ENCODE measurements around the gene MTFR1L. TPM values are rescaled to one million over a fixed set of nuclear protein-coding genes. Genes with fewer than 3 reads are reported as not detected.

Gene MTFR1L
- total and polyA plus RNA-seq, 2 donors from 2014 or later: 66.6 to 108 TPM

DNA sequence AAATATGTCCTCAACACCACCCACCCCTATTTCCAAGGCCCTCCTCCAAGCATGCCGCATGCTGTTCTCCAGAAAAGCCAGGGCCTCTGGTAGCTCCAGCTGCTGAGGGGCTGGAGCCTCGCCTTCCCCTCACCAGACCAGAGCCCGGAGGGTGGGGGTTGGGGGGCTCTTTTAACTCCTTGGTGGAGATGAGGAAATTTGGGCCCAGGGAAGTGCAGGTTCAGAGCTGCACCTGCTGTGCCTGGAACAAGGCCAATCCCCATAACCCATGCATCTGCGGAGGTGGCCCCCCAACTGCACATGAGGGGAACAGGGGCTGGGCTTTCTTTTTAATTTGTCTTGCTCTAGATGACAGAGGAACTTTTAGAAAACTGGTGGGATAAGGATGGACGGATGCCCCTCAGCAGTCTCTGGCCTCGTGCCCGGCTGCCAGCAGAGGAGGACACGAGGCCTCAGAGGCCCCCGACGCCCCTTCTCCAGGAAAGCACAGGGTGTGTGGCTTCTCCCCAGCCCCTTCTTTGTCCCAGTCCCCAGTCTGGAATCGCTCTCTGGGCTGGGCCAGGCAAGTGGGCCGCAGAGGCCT lies 20.3 kb upstream of the MTFR1L start:
- FAIRE-seq (no peak), DNase-seq (peak in 2 of 5 donors; percentile 61 to 64)
- intact Hi-C loops (cut with DNase I): loop anchor here (10.0 kb wide), 1 partner anchor 185 kb away; the partner anchor contains the start of gene MAN1C1

DNA sequence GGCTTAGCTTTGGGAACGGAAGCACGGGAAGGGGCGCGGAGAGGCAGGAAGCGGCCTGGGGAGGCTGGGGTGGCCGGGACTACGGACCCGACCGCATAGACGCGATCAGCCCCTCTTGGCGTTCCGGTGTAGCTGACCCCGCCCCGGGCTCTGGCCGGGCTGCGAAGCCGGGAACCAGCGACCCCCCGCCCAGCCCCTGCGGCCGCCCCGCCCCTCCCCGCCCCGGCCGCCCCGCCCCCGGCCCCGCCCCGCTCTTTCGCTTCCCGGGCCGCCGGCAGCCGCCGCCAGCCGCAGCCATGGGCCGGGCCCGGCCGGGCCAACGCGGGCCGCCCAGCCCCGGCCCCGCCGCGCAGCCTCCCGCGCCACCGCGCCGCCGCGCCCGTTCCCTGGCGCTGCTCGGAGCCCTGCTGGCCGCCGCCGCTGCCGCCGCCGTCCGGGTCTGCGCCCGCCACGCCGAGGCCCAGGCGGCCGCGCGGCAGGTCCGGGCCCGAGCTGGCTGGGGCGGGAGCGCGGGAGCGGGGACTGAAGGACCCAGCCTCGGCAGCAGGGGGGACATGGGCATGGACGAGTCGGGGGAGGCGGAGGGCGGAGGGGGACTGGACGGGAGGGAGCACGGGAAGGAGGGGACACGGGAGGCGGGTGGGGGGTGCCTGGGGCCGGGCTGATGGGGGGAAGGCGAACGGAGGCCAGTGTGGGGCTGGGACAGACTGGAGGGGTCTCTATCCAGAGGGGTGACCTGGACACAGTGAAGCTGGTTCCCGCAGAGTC lies 19.6 kb upstream of the MTFR1L start, which contains the start of gene SELENON:
TSS of gene SELENON (plus strand) at position 259 of the 768 bp plus-strand sequence. CDS start at position 297, 38 bp downstream.
- Histone ChIP-seq H3K4me1 (ENCODE audit: control insufficient read depth in 2 of 3, insufficient read depth in 2 of 3, low read depth in 1 of 3, low read length in 3 of 3) (peaks cover 0 to 30% (median 15%) of the 10 kb centered on the region in 3 donors), H3K27ac (ENCODE audit: low read depth in 2 of 2, low read length in 2 of 2) (peak within 1 kb of the TSS; percentile 69 to 81), H3K27me3 (ENCODE audit: control insufficient read depth, insufficient read depth, low read length) (no peaks in the 10 kb centered on the region), H3K9ac (ENCODE audit: low read length in 3 of 3) (peak within 1 kb of the TSS; percentile 30 to 77 (median 44)), H3K36me3 (ENCODE audit: control insufficient read depth in 2 of 3, insufficient read depth in 3 of 3, low read length in 3 of 3) (peaks cover 0 to under 1% (median 0%) of the 10 kb centered on the region in 3 donors), H3K4me3 (ENCODE audit: low read length in 3 of 3) (peak within 1 kb of the TSS; percentile 56 to 65 (median 59)), H3K9me3 (ENCODE audit: control insufficient read depth in 2 of 3, insufficient read depth in 1 of 3, low read length in 3 of 3) (no peaks in the 10 kb centered on the region)
- intact Hi-C loops (cut with DNase I): loop anchor here (10.0 kb wide), 1 partner anchor 185 kb away; the partner anchor contains the start of gene MAN1C1
- DNase-seq (peak; percentile 68 to 92 (median 83)), FAIRE-seq (no peak)
- TF ChIP-seq, protein P1, sequence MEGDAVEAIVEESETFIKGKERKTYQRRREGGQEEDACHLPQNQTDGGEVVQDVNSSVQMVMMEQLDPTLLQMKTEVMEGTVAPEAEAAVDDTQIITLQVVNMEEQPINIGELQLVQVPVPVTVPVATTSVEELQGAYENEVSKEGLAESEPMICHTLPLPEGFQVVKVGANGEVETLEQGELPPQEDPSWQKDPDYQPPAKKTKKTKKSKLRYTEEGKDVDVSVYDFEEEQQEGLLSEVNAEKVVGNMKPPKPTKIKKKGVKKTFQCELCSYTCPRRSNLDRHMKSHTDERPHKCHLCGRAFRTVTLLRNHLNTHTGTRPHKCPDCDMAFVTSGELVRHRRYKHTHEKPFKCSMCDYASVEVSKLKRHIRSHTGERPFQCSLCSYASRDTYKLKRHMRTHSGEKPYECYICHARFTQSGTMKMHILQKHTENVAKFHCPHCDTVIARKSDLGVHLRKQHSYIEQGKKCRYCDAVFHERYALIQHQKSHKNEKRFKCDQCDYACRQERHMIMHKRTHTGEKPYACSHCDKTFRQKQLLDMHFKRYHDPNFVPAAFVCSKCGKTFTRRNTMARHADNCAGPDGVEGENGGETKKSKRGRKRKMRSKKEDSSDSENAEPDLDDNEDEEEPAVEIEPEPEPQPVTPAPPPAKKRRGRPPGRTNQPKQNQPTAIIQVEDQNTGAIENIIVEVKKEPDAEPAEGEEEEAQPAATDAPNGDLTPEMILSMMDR (IDR thresholded peaks at IDR 0.05; ENCODE audit: borderline replicate concordance, extremely low read depth, insufficient read depth): no peak

More for the DNA sequence above, 20.3 kb upstream of the MTFR1L start:
- peak overlapping the region in 2 of 3 donors; percentile 35 to 51 for H3K4me3 ChIP-seq (ENCODE audit: low read length in 3 of 3)
- H3K27ac ChIP-seq (ENCODE audit: low read depth in 2 of 2, low read length in 2 of 2): peak overlapping the region; percentile 69 to 81
- H3K9ac ChIP-seq (ENCODE audit: low read length in 3 of 3): peak overlapping the region in 2 of 3 donors; percentile 18 to 46
- no peaks in the 10 kb centered on the region for H3K9me3 ChIP-seq (ENCODE audit: control insufficient read depth in 2 of 3, insufficient read depth in 1 of 3, low read length in 3 of 3)
- TF ChIP-seq, protein P1 (IDR thresholded peaks at IDR 0.05; ENCODE audit: borderline replicate concordance, extremely low read depth, insufficient read depth): no peak
- H3K27me3 ChIP-seq (ENCODE audit: control insufficient read depth, insufficient read depth, low read length): no peaks in the 10 kb centered on the region
- no peaks in the 10 kb centered on the region for H3K36me3 ChIP-seq (ENCODE audit: control insufficient read depth in 2 of 3, insufficient read depth in 3 of 3, low read length in 3 of 3)
- peaks cover 0 to 30% (median 15%) of the 10 kb centered on the region in 3 donors for H3K4me1 ChIP-seq (ENCODE audit: control insufficient read depth in 2 of 3, insufficient read depth in 2 of 3, low read depth in 1 of 3, low read length in 3 of 3)

DNA sequence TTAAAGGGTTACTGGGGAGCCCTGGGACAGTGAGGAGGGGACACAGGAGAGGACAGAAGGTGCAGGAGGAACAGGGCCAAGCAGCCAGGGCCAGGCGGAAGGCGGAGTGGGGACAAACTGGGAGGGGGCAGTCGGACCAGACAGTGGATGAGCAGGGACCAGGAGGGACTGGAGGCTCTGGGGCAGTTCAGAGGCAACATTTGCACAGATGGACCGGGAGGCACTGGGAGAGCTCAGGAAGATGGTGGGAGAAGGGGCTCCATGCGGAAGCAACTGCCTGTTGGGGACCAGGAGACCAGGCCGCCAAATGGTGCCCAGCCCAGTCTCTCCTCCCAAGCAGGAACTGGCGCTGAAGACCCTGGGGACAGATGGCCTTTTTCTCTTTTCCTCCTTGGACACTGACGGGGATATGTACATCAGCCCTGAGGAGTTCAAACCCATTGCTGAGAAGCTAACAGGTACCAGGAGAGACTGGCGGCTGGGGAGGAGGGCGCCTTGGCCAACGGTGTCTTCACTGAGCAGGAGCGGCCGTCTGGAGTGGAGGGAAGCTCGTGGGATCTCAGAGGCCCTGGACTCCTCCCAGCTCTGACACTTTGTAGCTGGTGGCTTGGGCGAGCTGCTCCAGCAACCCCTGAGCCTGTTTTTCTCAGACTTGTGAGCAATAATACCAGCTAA lies 18.9 kb upstream of the MTFR1L start:
- Histone ChIP-seq H3K27ac (ENCODE audit: low read depth in 2 of 2, low read length in 2 of 2) (no peak overlapping the region), H3K9ac (ENCODE audit: low read length in 3 of 3) (peak overlapping the region; percentile 30 to 77 (median 44)), H3K9me3 (ENCODE audit: control insufficient read depth in 2 of 3, insufficient read depth in 1 of 3, low read length in 3 of 3) (no peaks in the 10 kb centered on the region), H3K27me3 (ENCODE audit: control insufficient read depth, insufficient read depth, low read length) (no peaks in the 10 kb centered on the region), H3K36me3 (ENCODE audit: control insufficient read depth in 2 of 3, insufficient read depth in 3 of 3, low read length in 3 of 3) (peaks cover 0 to 5% (median 0%) of the 10 kb centered on the region in 3 donors), H3K4me1 (ENCODE audit: control insufficient read depth in 2 of 3, insufficient read depth in 2 of 3, low read depth in 1 of 3, low read length in 3 of 3) (peaks cover 0 to 32% (median 15%) of the 10 kb centered on the region in 3 donors), H3K4me3 (ENCODE audit: low read length in 3 of 3) (peak overlapping the region; percentile 56 to 65 (median 59))
- intact Hi-C loops (cut with DNase I): no loop called here
- FAIRE-seq (no peak), DNase-seq (peak in 2 of 5 donors; percentile 18 to 60)
- TF ChIP-seq, protein P1 (IDR thresholded peaks at IDR 0.05; ENCODE audit: borderline replicate concordance, extremely low read depth, insufficient read depth): no peak

All from kidney (tissue), 14 donors.